Measurements from ENCODE around the gene TRRAP. TPM values are rescaled to one million over a fixed set of nuclear protein-coding genes. Genes with fewer than 3 reads are reported as not detected.

The TRRAP gene
- total and polyA plus RNA-seq, 7 donors, result 2.4 to 35.5 (median 18.9) TPM

GRCh38 chr7:98900815-98901214 is 22.5 kb downstream of the TRRAP start:
- TF ChIP-seq EP300 (IDR thresholded peaks at IDR 0.05) (no peak), POLR2AphosphoS5 (IDR thresholded peaks at IDR 0.05) (no peak), POLR2A (IDR thresholded peaks at IDR 0.05) (no peak)
- TF ChIP-seq, protein P1, sequence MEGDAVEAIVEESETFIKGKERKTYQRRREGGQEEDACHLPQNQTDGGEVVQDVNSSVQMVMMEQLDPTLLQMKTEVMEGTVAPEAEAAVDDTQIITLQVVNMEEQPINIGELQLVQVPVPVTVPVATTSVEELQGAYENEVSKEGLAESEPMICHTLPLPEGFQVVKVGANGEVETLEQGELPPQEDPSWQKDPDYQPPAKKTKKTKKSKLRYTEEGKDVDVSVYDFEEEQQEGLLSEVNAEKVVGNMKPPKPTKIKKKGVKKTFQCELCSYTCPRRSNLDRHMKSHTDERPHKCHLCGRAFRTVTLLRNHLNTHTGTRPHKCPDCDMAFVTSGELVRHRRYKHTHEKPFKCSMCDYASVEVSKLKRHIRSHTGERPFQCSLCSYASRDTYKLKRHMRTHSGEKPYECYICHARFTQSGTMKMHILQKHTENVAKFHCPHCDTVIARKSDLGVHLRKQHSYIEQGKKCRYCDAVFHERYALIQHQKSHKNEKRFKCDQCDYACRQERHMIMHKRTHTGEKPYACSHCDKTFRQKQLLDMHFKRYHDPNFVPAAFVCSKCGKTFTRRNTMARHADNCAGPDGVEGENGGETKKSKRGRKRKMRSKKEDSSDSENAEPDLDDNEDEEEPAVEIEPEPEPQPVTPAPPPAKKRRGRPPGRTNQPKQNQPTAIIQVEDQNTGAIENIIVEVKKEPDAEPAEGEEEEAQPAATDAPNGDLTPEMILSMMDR (IDR thresholded peaks at IDR 0.05), result no peak
- intact Hi-C loops (cut with DNase I), result no loop called here
- no peaks in the 10 kb centered on the region for H3K4me1 ChIP-seq
- no peaks in the 10 kb centered on the region for H3K27me3 ChIP-seq
- WGBS, 2 donors, result 94 to 97% methylated on average over 3 of the region's 3 CpGs
- H3K4me3 ChIP-seq, result no peak overlapping the region
- no peak for DNase-seq
- no peak overlapping the region for H3K27ac ChIP-seq
- no peaks in the 10 kb centered on the region for H3K9me3 ChIP-seq
- H3K36me3 ChIP-seq, result peaks cover 46 to 100% (median 70%) of the 10 kb centered on the region in 4 donors

- WGBS, 2 donors, result 94 to 97% methylated on average over 3 of the region's 3 CpGs
- Histone ChIP-seq H3K9me3 (no peaks in the 10 kb centered on the region), H3K27me3 (no peaks in the 10 kb centered on the region), H3K4me1 (no peaks in the 10 kb centered on the region), H3K36me3 (peaks cover 36 to 100% (median 76%) of the 10 kb centered on the region in 4 donors), H3K27ac (no peak overlapping the region), H3K4me3 (no peak overlapping the region)
- intact Hi-C loops (cut with DNase I), result no loop called here
- no peak for TF ChIP-seq POLR2A (IDR thresholded peaks at IDR 0.05)
- no peak for TF ChIP-seq EP300 (IDR thresholded peaks at IDR 0.05)
- TF ChIP-seq, protein P1 (IDR thresholded peaks at IDR 0.05), result no peak
- TF ChIP-seq POLR2AphosphoS5 (IDR thresholded peaks at IDR 0.05), result no peak
- DNase-seq, result no peak
Measured at GRCh38 chr7:98902523-98902922, 24.2 kb downstream of the TRRAP start.

DNA sequence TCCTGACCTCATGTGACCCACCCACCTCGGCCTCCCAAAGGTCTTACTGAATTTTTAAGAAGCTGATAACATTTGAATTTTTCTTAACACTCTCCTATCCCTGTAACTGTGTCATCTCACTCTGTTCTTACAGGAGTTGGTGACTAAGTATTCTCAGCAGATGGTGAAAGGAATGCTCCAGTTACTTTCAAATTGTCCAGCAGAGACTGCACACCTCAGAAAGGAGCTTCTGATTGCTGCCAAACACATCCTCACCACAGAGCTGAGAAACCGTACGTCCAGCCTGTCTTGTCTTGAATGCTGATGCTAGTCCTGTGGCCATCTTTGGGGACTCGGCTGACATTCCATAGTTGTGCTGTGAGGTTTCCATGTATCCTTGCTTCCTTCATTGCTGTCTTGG is 24.9 kb downstream of the TRRAP start:
- Histone ChIP-seq H3K4me1 (no peaks in the 10 kb centered on the region), H3K27me3 (no peaks in the 10 kb centered on the region), H3K27ac (no peak overlapping the region), H3K4me3 (no peak overlapping the region), H3K9me3 (no peaks in the 10 kb centered on the region), H3K36me3 (peaks cover 39 to 100% (median 76%) of the 10 kb centered on the region in 4 donors)
- intact Hi-C loops (cut with DNase I), result no loop called here
- TF ChIP-seq, protein P1 (IDR thresholded peaks at IDR 0.05), result no peak
- TF ChIP-seq EP300 (IDR thresholded peaks at IDR 0.05) (no peak), POLR2AphosphoS5 (IDR thresholded peaks at IDR 0.05) (no peak), POLR2A (IDR thresholded peaks at IDR 0.05) (no peak)
- 97 to 99% methylated on average over 4 of the region's 4 CpGs for WGBS, 2 donors
- DNase-seq, result no peak

DNA sequence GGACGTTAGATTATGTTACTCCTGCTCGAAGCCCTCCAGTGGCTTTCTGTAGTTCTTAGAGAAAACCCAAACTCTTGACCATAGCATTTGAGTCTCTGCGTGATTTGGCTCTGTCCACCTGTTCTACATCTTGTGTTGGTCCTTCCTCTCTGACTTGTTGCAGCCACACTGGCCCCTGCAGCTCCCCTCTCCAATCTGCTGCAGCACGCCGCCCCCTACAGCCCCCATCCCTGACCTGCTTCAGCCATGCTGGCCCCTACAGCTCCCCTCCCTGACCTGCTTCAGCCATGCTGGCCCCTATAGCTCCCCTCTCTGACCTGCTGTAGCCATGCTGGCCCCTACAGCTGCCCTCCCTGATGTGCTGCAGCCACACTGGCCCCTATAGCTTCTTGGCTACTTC is 29.2 kb downstream of the TRRAP start:
- DNase-seq, result no peak
- TF ChIP-seq, protein P1 (IDR thresholded peaks at IDR 0.05), result no peak
- TF ChIP-seq POLR2A (IDR thresholded peaks at IDR 0.05) (no peak), EP300 (IDR thresholded peaks at IDR 0.05) (no peak), POLR2AphosphoS5 (IDR thresholded peaks at IDR 0.05) (no peak)
- Histone ChIP-seq H3K4me3 (no peak overlapping the region), H3K9me3 (no peaks in the 10 kb centered on the region), H3K4me1 (no peaks in the 10 kb centered on the region), H3K27ac (no peak overlapping the region), H3K36me3 (peaks cover 20 to 100% (median 71%) of the 10 kb centered on the region in 4 donors), H3K27me3 (no peaks in the 10 kb centered on the region)
- intact Hi-C loops (cut with DNase I), result no loop called here
- WGBS, 2 donors, result 95 to 96% methylated on average over 5 of the region's 5 CpGs

DNA sequence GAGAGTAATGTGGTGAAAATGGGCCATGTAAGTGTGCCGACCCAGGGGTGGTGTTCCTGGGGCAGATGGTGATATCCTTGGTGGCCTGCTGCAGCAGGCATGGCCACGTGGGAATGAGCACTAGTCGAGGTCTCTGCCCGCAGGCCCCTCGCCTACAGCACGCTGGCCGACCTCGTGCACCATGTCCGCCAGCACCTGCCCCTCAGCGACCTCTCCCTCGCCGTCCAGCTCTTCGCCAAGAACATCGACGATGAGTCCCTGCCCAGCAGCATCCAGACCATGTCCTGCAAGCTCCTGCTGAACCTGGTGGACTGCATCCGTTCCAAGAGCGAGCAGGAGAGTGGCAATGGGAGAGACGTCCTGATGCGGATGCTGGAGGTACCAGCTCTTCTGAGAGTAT is 30.3 kb downstream of the TRRAP start:
- Histone ChIP-seq H3K4me3 (no peak overlapping the region), H3K27me3 (no peaks in the 10 kb centered on the region), H3K9me3 (no peaks in the 10 kb centered on the region), H3K36me3 (peaks cover 15 to 100% (median 76%) of the 10 kb centered on the region in 4 donors), H3K27ac (no peak overlapping the region), H3K4me1 (no peaks in the 10 kb centered on the region)
- 94 to 95% methylated on average over 19 of the region's 19 CpGs for WGBS, 2 donors
- TF ChIP-seq POLR2AphosphoS5 (IDR thresholded peaks at IDR 0.05) (no peak), EP300 (IDR thresholded peaks at IDR 0.05) (no peak), POLR2A (IDR thresholded peaks at IDR 0.05) (no peak)
- TF ChIP-seq, protein P1 (IDR thresholded peaks at IDR 0.05), result no peak
- no peak for DNase-seq
- intact Hi-C loops (cut with DNase I), result no loop called here
